WTC11 (cell line): ENCODE results near the gene OTUD4. TPM values are rescaled to one million over a fixed set of nuclear protein-coding genes. Genes with fewer than 3 reads are reported as not detected.

ENCODE experiments used
- ATAC-seq: fragments of 200-7000 bp; cut with Tn5 transposase; 2 replicates; pipeline ENCODE4 v1.10.0; 2021; ENCODE audit warnings: mild to moderate bottlenecking, moderate library complexity
- CTCF ChIA-PET: fragments of 300-600 bp; sonication (Branson Sonifier 250); formaldehyde crosslinking; loops from one replicate; lab custom pipeline; 2021; ENCODE audit warnings: antibody characterized with exemption; lab: Charles Lee
- POLR2A ChIA-PET: fragments of 350-600 bp; sonication (Branson Sonifier 250); formaldehyde crosslinking; loops from one replicate; lab custom pipeline; 2021; ENCODE audit warnings: antibody characterized with exemption; lab: Charles Lee
- DNase-seq: peaks from one replicate; pipeline ENCODE4 v3.0.0; 2021; ENCODE audit warnings: low spot score
- H3K27ac Mint-ChIP-seq: 2 replicates; pipeline ENCODE4 v1.8.0; 2021; ENCODE audit warnings: mixed read lengths
- H3K27me3 Mint-ChIP-seq: 2 replicates; pipeline ENCODE4 v1.8.0; 2021; ENCODE audit warnings: low read depth, mild to moderate bottlenecking, moderate library complexity, mixed read lengths
- H3K36me3 Mint-ChIP-seq: 2 replicates; pipeline ENCODE4 v1.8.0; 2021; ENCODE audit warnings: mixed read lengths
- H3K4me1 Mint-ChIP-seq: 2 replicates; pipeline ENCODE4 v1.8.0; 2022; ENCODE audit warnings: mixed read lengths
- H3K4me3 Mint-ChIP-seq: 2 replicates; pipeline ENCODE4 v1.8.0; 2021; ENCODE audit warnings: mild to moderate bottlenecking, moderate library complexity, mixed read lengths
- H3K9me3 Mint-ChIP-seq: 2 replicates; pipeline ENCODE4 v1.8.0; 2021; ENCODE audit warnings: mixed read lengths
- ATF1 ChIP-seq: sonication (generic); formaldehyde crosslinking; IDR thresholded peaks from 2 replicates; pipeline ENCODE4 v1.8.1; 2023; ENCODE audit warnings: mild to moderate bottlenecking, moderate library complexity, missing genetic modification reagents
- CREM ChIP-seq: sonication (generic); formaldehyde crosslinking; IDR thresholded peaks from 2 replicates; pipeline ENCODE4 v1.8.1; 2022; ENCODE audit warnings: mild to moderate bottlenecking, missing genetic modification reagents, moderate library complexity
- E2F5 ChIP-seq: sonication (generic); formaldehyde crosslinking; IDR thresholded peaks from 2 replicates; pipeline ENCODE4 v1.8.1; 2022; ENCODE audit warnings: mild to moderate bottlenecking, moderate library complexity, missing genetic modification reagents
- FOXK1 ChIP-seq: sonication (generic); formaldehyde crosslinking; IDR thresholded peaks from 2 replicates; pipeline ENCODE4 v1.8.0; 2022; ENCODE audit warnings: mild to moderate bottlenecking, moderate library complexity, missing genetic modification reagents
- GTF2I ChIP-seq: fragments of 250-450 bp; sonication (Bioruptor Pico); conservative IDR thresholded peaks from 2 replicates; pipeline ENCODE4 v1.4.0; 2021; ENCODE audit warnings: mild to moderate bottlenecking
- HMGA2 ChIP-seq: fragments of 250-450 bp; sonication (Bioruptor Pico); IDR thresholded peaks from 2 replicates; pipeline ENCODE4 v1.4.0; 2021; ENCODE audit warnings: mild to moderate bottlenecking, moderate library complexity
- IRF1 ChIP-seq: sonication (generic); formaldehyde crosslinking; IDR thresholded peaks from 2 replicates; pipeline ENCODE4 v1.8.0; 2023; ENCODE audit warnings: missing genetic modification reagents
- KAT7 ChIP-seq: sonication (generic); formaldehyde crosslinking; IDR thresholded peaks from 2 replicates; pipeline ENCODE4 v1.8.1; 2023; ENCODE audit warnings: missing genetic modification reagents, mild to moderate bottlenecking, borderline replicate concordance
- MAX ChIP-seq: sonication (generic); formaldehyde crosslinking; IDR thresholded peaks from 2 replicates; pipeline ENCODE4 v1.8.0; 2022; ENCODE audit warnings: mild to moderate bottlenecking, missing genetic modification reagents
- NFE2L1 ChIP-seq: sonication (generic); formaldehyde crosslinking; IDR thresholded peaks from 2 replicates; pipeline ENCODE4 v1.8.1; 2023; ENCODE audit warnings: missing genetic modification reagents
- NR2C2 ChIP-seq: sonication (generic); formaldehyde crosslinking; IDR thresholded peaks from 2 replicates; pipeline ENCODE4 v1.8.0; 2022; ENCODE audit warnings: mild to moderate bottlenecking, missing genetic modification reagents
- PREB ChIP-seq: sonication (generic); formaldehyde crosslinking; IDR thresholded peaks from 2 replicates; pipeline ENCODE4 v1.8.1; 2022; ENCODE audit warnings: mild to moderate bottlenecking, missing genetic modification reagents, moderate library complexity, borderline replicate concordance
- SOX15 ChIP-seq: fragments of 250-450 bp; sonication (Bioruptor Pico); IDR thresholded peaks from 2 replicates; pipeline ENCODE4 v1.9.0; 2021; ENCODE audit warnings: mild to moderate bottlenecking
- SP1 ChIP-seq: sonication (generic); formaldehyde crosslinking; conservative IDR thresholded peaks from 2 replicates; pipeline ENCODE4 v1.8.1; 2022; ENCODE audit warnings: missing genetic modification reagents
- ZBTB21 ChIP-seq: sonication (generic); formaldehyde crosslinking; IDR thresholded peaks from 2 replicates; pipeline ENCODE4 v1.8.1; 2023; ENCODE audit warnings: mild to moderate bottlenecking, missing genetic modification reagents, borderline replicate concordance
- ZNF138 ChIP-seq: sonication (generic); formaldehyde crosslinking; conservative IDR thresholded peaks from 2 replicates; pipeline ENCODE4 v1.8.1; 2022; ENCODE audit warnings: mild to moderate bottlenecking, moderate library complexity, missing genetic modification reagents
- ZNF219 ChIP-seq: sonication (generic); formaldehyde crosslinking; IDR thresholded peaks from 2 replicates; pipeline ENCODE4 v1.8.0; 2023; ENCODE audit warnings: missing genetic modification reagents, mild to moderate bottlenecking, borderline replicate concordance
- ZNF396 ChIP-seq: fragments of 250-450 bp; sonication (Bioruptor Pico); IDR thresholded peaks from 2 replicates; pipeline ENCODE4 v1.8.0; 2021; ENCODE audit warnings: mild to moderate bottlenecking, moderate library complexity, borderline replicate concordance
- ZNF416 ChIP-seq: fragments of 250-450 bp; sonication (Bioruptor Pico); IDR thresholded peaks from 2 replicates; pipeline ENCODE4 v1.9.0; 2021; ENCODE audit warnings: mild to moderate bottlenecking, inconsistent platforms
- ZNF425 ChIP-seq: fragments of 250-450 bp; sonication (Bioruptor Pico); conservative IDR thresholded peaks from 2 replicates; pipeline ENCODE4 v1.9.0; 2021; ENCODE audit warnings: mild to moderate bottlenecking
- ZSCAN18 ChIP-seq: fragments of 250-450 bp; sonication (Bioruptor Pico); IDR thresholded peaks from 2 replicates; pipeline ENCODE4 v2.1.2; 2022; ENCODE audit warnings: mild to moderate bottlenecking, moderate library complexity
- total RNA-seq: library from RNA; stranded (reverse); gene quantifications from 3 replicates; pipeline ENCODE4 v1.2.3, GENCODE V29; 2021

Gene OTUD4
- total RNA-seq, 1 experiment from 2014 or later = 44.6 TPM

GRCh38 chr4:145216535-145216934 lies 36.1 kb upstream of the OTUD4 start:
- Mint-ChIP-seq H3K27me3 (no peaks in the 10 kb centered on the region), H3K4me3 (no peak overlapping the region), H3K27ac (no peak overlapping the region), H3K36me3 (no peaks in the 10 kb centered on the region), H3K4me1 (peaks cover 19% of the 10 kb centered on the region), H3K9me3 (peaks cover 9% of the 10 kb centered on the region)
- no peak for ATAC-seq
- no peak for TF ChIP-seq ATF1 (CRISPR knock-in tag)
- no peak for TF ChIP-seq SOX15 (CRISPR knock-in tag)
- no peak for TF ChIP-seq CREM (CRISPR knock-in tag)
- TF ChIP-seq E2F5 (CRISPR knock-in tag) = no peak
- no peak for TF ChIP-seq GTF2I (CRISPR knock-in tag)
- no peak for TF ChIP-seq ZNF138 (CRISPR knock-in tag)
- TF ChIP-seq HMGA2 (CRISPR knock-in tag) = no peak
- no peak for TF ChIP-seq ZNF219 (CRISPR knock-in tag)
- ChIA-PET CTCF (interaction anchor here (0.5 to 3.3 kb wide), 15 partner anchors 18 to 879 kb away, joined by 3 to 16 read pairs (median 3); no protein-coding TSS in a partner anchor), POLR2A (no interaction called here)
- no peak for DNase-seq

- H3K4me1 Mint-ChIP-seq = peaks cover 15% of the 10 kb centered on the region
- no peaks in the 10 kb centered on the region for H3K36me3 Mint-ChIP-seq
- no peak for DNase-seq
- no peak for TF ChIP-seq FOXK1
- no peak for TF ChIP-seq IRF1 (CRISPR knock-in tag)
- no peak for TF ChIP-seq PREB (CRISPR knock-in tag)
- no peak for TF ChIP-seq ZSCAN18 (CRISPR knock-in tag)
- no peak for TF ChIP-seq ZNF416 (CRISPR knock-in tag)
- TF ChIP-seq SP1 (CRISPR knock-in tag) = no peak
- no peak for TF ChIP-seq ZNF425
- TF ChIP-seq ATF1 (CRISPR knock-in tag) = no peak
- no peak for TF ChIP-seq NR2C2 (CRISPR knock-in tag)
- no peak for TF ChIP-seq ZBTB21 (CRISPR knock-in tag)
- TF ChIP-seq NFE2L1 (CRISPR knock-in tag) = no peak
- TF ChIP-seq, all 79 proteins: peak for 0
- H3K27ac Mint-ChIP-seq = no peak overlapping the region
- no peak overlapping the region for H3K4me3 Mint-ChIP-seq
- ChIA-PET CTCF (no interaction called here), POLR2A (no interaction called here)
- ATAC-seq = no peak
- no peaks in the 10 kb centered on the region for H3K27me3 Mint-ChIP-seq
- peaks cover 9% of the 10 kb centered on the region for H3K9me3 Mint-ChIP-seq
Measured at GRCh38 chr4:145213245-145213644, 32.9 kb upstream of the OTUD4 start.

GRCh38 chr4:145207934-145208333 lies 27.5 kb upstream of the OTUD4 start:
- H3K27ac Mint-ChIP-seq = no peak overlapping the region
- no peak overlapping the region for H3K4me3 Mint-ChIP-seq
- TF ChIP-seq ZNF396 (CRISPR knock-in tag) (no peak), MAX (CRISPR knock-in tag) (no peak), SP1 (CRISPR knock-in tag) (no peak), KAT7 (no peak), SOX15 (CRISPR knock-in tag) (no peak)
- POLR2A ChIA-PET = no interaction called here
- ATAC-seq = no peak
- CTCF ChIA-PET = no interaction called here
- no peaks in the 10 kb centered on the region for H3K27me3 Mint-ChIP-seq
- no peak for DNase-seq
- H3K36me3 Mint-ChIP-seq = no peaks in the 10 kb centered on the region
- H3K4me1 Mint-ChIP-seq = no peaks in the 10 kb centered on the region
- no peaks in the 10 kb centered on the region for H3K9me3 Mint-ChIP-seq
